ENCODE data around the gene ECI1. TPM values are rescaled to one million over a fixed set of nuclear protein-coding genes. Genes with fewer than 3 reads are reported as not detected.

Gene ECI1
- total RNA-seq, 1 donor from 2014 or later, result 40.4 TPM

- no peaks in the 10 kb centered on the region for H3K27me3 Mint-ChIP-seq (ENCODE audit: low read depth)
- intact Hi-C loops (cut with micrococcal nuclease), result no loop called here
- H3K36me3 Mint-ChIP-seq (ENCODE audit: low read depth), result peaks cover 21% of the 10 kb centered on the region
- H3K4me3 Mint-ChIP-seq (ENCODE audit: low read depth), result peak overlapping the region; percentile 89
- peaks cover 16% of the 10 kb centered on the region for H3K4me1 Mint-ChIP-seq (ENCODE audit: low read depth)
- H3K27ac Mint-ChIP-seq, result peak overlapping the region; percentile 63
- DNase-seq (ENCODE audit: low spot score), result no peak
- no peaks in the 10 kb centered on the region for H3K9me3 Mint-ChIP-seq
Measured at GRCh38 chr16:2216330-2216729, 35.1 kb downstream of the ECI1 start.

GRCh38 chr16:2214719-2214968 is 36.7 kb downstream of the ECI1 start, which contains the start of gene PGP:
PGP (minus strand) TSS chr16:2214840; CDS start chr16:2214777, 63 bp downstream.
- peak within 1 kb of the TSS; percentile 95 for H3K27ac Mint-ChIP-seq
- peak within 1 kb of the TSS; percentile 89 for H3K4me3 Mint-ChIP-seq (ENCODE audit: low read depth)
- DNase-seq (ENCODE audit: low spot score), result no peak
- H3K27me3 Mint-ChIP-seq (ENCODE audit: low read depth), result no peaks in the 10 kb centered on the region
- peaks cover 21% of the 10 kb centered on the region for H3K36me3 Mint-ChIP-seq (ENCODE audit: low read depth)
- intact Hi-C loops (cut with micrococcal nuclease), result loop anchor here (2.0 kb wide), 1 partner anchor 60 kb away; the partner anchor contains the start of gene TRAF7
- H3K9me3 Mint-ChIP-seq, result no peaks in the 10 kb centered on the region
- peaks cover 16% of the 10 kb centered on the region for H3K4me1 Mint-ChIP-seq (ENCODE audit: low read depth)

DNA sequence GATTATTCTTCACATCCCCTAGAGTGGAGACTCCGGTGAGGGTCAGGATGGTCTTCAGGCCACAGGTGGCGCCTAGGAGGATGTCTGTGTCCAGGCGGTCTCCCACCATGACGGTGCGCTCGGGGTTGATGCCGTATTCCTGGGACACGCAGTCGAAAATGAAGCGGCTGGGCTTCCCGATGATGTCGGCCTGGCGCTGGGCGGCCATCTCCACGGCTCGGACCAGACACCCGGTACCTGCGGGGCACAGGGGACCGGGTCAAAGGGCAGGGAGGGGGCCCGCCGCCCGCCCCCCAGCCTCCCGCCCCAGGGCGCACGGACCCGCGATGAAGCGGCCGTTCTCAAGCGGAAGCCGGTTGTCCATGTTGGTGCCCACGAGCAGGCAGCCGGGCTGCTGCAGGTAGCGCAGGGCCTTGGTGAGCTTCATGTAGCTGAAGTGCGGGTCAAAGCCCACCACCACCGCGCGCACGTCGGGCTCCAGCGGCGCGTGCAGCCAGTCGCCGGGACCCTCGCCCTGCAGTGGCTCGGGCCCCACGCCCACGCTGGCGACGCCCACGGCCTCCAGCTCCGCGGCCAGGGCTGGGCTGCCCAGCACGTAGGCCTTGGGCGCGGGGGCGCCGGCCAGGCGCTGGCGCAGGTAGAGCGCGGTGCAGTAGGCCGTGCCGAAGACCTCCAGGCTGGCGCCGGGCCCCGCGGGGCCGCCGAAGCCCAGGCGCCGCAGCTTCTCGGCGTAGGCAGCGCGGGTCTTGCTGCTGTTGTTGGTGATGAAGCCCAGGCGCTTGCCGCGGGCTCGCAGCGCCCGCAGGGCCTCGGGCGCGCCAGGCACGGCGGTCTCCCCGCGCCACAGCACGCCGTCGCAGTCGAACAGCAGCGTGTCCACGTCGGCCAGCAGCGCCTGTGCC is 37.3 kb downstream of the ECI1 start:
- Mint-ChIP-seq H3K4me1 (ENCODE audit: low read depth) (peaks cover 16% of the 10 kb centered on the region), H3K27ac (peak overlapping the region; percentile 51), H3K4me3 (ENCODE audit: low read depth) (peak overlapping the region; percentile 80), H3K9me3 (no peaks in the 10 kb centered on the region), H3K27me3 (ENCODE audit: low read depth) (no peaks in the 10 kb centered on the region), H3K36me3 (ENCODE audit: low read depth) (peaks cover 21% of the 10 kb centered on the region)
- intact Hi-C loops (cut with micrococcal nuclease), result loop anchor here (2.0 kb wide), 1 partner anchor 59 kb away; the partner anchor contains the start of gene TRAF7
- no peak for DNase-seq (ENCODE audit: low spot score)

DNA sequence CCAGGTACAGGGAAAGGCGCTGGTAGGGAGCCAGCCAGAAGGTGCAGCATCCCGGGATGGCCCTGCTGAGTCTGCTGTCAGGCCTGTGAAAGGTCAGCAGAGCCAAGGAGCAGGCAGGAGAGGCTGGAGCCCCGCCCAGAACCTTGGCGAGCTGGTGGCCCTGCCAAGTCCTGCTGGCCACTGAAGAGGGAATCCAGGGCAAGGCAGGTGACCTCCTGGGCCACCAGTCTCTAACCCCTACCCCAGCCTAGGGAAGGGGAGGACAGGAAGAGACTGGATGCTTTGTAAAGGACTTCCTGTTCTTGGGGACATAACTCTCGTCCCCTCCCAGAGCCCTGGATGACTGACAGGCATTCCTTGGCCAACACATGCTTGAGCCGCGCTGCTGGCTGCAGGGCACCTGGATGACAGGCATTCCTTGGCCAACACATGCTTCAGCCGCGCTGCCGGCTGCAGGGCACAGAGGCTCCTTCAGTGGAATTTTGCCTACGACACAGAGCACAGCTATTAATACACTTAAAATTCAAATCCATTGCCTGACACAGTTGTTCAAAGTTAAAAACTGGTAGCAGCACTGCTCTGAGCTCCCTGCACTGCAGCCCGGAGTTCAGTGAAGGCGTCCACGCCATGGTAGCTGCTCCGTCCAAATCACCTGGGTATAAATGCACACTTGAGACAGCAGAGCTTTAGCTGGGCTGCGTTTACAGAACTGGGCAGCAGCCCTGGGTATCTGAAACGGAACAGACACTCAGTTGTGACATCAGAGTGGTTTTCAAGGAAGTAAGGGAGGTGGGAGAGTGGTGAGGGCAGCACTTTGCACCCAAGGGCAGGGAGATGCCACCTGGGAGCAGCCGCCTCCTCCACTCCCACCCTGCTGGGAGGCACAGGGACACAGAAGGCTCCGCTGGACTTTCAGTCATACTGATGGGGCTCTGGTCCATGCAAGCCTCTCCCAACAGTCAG is 38.7 kb downstream of the ECI1 start:
- intact Hi-C loops (cut with micrococcal nuclease), result no loop called here
- H3K9me3 Mint-ChIP-seq, result no peaks in the 10 kb centered on the region
- H3K4me3 Mint-ChIP-seq (ENCODE audit: low read depth), result peak overlapping the region; percentile 80
- peaks cover 34% of the 10 kb centered on the region for H3K36me3 Mint-ChIP-seq (ENCODE audit: low read depth)
- DNase-seq (ENCODE audit: low spot score), result no peak
- H3K27ac Mint-ChIP-seq, result peak overlapping the region; percentile 2
- peaks cover 18% of the 10 kb centered on the region for H3K4me1 Mint-ChIP-seq (ENCODE audit: low read depth)
- H3K27me3 Mint-ChIP-seq (ENCODE audit: low read depth), result no peaks in the 10 kb centered on the region

GRCh38 chr16:2211923-2212347 is 39.5 kb downstream of the ECI1 start:
- Mint-ChIP-seq H3K27ac (peak overlapping the region; percentile 2), H3K36me3 (ENCODE audit: low read depth) (peaks cover 41% of the 10 kb centered on the region), H3K4me1 (ENCODE audit: low read depth) (peaks cover 22% of the 10 kb centered on the region), H3K4me3 (ENCODE audit: low read depth) (peak overlapping the region; percentile 42), H3K27me3 (ENCODE audit: low read depth) (no peaks in the 10 kb centered on the region), H3K9me3 (no peaks in the 10 kb centered on the region)
- intact Hi-C loops (cut with micrococcal nuclease), result no loop called here
- DNase-seq (ENCODE audit: low spot score), result no peak

DNA sequence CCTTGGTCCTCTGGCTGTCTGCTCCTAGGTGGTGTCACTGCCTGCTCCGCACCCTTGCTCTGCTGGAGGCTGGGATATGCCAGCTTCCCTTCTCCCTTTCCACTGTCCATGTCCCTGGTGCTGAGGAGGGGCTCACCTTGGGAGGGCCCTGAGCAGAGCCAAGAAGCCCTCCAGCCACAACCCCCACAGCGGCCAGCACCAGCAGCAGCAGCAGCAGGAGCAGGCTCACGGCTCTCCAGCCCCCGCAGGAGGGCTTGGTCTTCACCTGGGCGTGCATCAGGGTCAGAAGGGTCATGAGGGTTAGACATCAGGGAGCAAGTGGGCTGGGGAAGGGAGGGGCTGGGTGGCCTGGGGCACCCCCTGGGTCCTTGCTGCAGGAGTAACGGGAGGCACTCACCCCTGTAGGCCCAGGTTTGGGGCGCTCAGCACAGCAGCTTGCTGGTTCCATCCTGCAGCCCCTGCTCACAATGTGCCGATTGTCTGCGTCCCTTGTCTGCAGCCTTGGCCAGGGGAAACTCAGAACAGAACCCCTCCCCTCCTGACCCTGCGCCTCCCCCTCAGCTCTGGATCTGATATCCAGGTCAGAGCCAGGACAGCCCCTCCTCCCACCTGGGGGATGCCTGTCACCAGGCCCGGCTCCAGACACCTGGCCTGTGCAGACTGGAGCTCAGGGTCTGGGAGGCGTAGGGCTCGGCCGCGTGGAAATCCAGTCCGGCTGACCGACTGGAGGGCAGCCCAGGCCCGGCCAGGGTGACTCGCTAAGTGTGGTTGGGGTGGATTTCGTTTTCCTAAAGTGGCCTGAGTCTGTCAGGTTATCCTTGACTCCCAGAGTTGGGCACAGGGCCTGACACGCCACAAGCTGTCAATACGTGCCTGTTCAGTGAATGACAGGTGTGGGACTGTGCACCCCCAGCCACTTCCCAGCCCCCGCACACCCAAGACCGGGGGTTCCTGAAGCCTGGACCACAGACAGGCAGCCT is 40.7 kb downstream of the ECI1 start, which contains the start of gene BRICD5:
Gene BRICD5 (minus strand): TSS at position 478 of the 980 bp plus-strand sequence. CDS start 30 bp downstream, at position 448.
- intact Hi-C loops (cut with micrococcal nuclease), result no loop called here
- Mint-ChIP-seq H3K27me3 (ENCODE audit: low read depth) (no peaks in the 10 kb centered on the region), H3K36me3 (ENCODE audit: low read depth) (peaks cover 47% of the 10 kb centered on the region), H3K27ac (no peak within 1 kb of the TSS), H3K4me1 (ENCODE audit: low read depth) (peaks cover 23% of the 10 kb centered on the region), H3K4me3 (ENCODE audit: low read depth) (peak within 1 kb of the TSS; percentile 15), H3K9me3 (no peaks in the 10 kb centered on the region)
- DNase-seq (ENCODE audit: low spot score), result no peak

- Mint-ChIP-seq H3K36me3 (ENCODE audit: low read depth) (peaks cover 47% of the 10 kb centered on the region), H3K27me3 (ENCODE audit: low read depth) (no peaks in the 10 kb centered on the region), H3K27ac (no peak overlapping the region), H3K4me1 (ENCODE audit: low read depth) (peaks cover 23% of the 10 kb centered on the region), H3K4me3 (ENCODE audit: low read depth) (no peak overlapping the region), H3K9me3 (no peaks in the 10 kb centered on the region)
- intact Hi-C loops (cut with micrococcal nuclease), result no loop called here
- no peak for DNase-seq (ENCODE audit: low spot score)
Measured at GRCh38 chr16:2210009-2210332, 41.4 kb downstream of the ECI1 start.

GRCh38 chr16:2209258-2210008 is 42.0 kb downstream of the ECI1 start:
- Mint-ChIP-seq H3K4me1 (ENCODE audit: low read depth) (peaks cover 27% of the 10 kb centered on the region), H3K27me3 (ENCODE audit: low read depth) (no peaks in the 10 kb centered on the region), H3K4me3 (ENCODE audit: low read depth) (no peak overlapping the region), H3K9me3 (no peaks in the 10 kb centered on the region), H3K27ac (no peak overlapping the region), H3K36me3 (ENCODE audit: low read depth) (peaks cover 47% of the 10 kb centered on the region)
- intact Hi-C loops (cut with micrococcal nuclease), result no loop called here
- no peak for DNase-seq (ENCODE audit: low spot score)

DNA sequence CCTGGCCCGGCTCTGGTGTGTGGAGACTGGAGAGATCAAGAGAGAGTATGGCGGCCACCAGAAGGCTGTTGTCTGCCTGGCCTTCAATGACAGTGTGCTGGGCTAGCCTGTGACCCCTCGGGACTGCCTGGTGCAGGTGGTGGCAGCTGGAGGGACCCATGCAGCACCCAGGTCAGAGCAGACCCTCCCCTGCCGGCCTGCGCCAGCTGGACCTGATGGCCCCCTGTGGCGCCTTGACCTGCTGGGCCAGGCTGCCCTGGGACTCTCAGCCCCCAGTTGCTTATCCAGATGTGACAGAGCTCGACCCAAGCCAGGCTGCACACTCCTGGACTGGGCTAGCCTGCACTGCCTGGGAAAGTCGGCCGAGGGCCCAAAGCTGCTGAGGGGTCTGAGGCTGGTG is 42.6 kb downstream of the ECI1 start:
- peaks cover 29% of the 10 kb centered on the region for H3K4me1 Mint-ChIP-seq (ENCODE audit: low read depth)
- H3K9me3 Mint-ChIP-seq, result no peaks in the 10 kb centered on the region
- intact Hi-C loops (cut with micrococcal nuclease), result no loop called here
- DNase-seq (ENCODE audit: low spot score), result no peak
- no peaks in the 10 kb centered on the region for H3K27me3 Mint-ChIP-seq (ENCODE audit: low read depth)
- H3K36me3 Mint-ChIP-seq (ENCODE audit: low read depth), result peaks cover 47% of the 10 kb centered on the region
- no peak overlapping the region for H3K27ac Mint-ChIP-seq
- no peak overlapping the region for H3K4me3 Mint-ChIP-seq (ENCODE audit: low read depth)

- Mint-ChIP-seq H3K9me3 (no peaks in the 10 kb centered on the region), H3K36me3 (ENCODE audit: low read depth) (peaks cover 43% of the 10 kb centered on the region), H3K4me3 (ENCODE audit: low read depth) (no peak overlapping the region), H3K4me1 (ENCODE audit: low read depth) (peaks cover 28% of the 10 kb centered on the region), H3K27me3 (ENCODE audit: low read depth) (no peaks in the 10 kb centered on the region), H3K27ac (no peak overlapping the region)
- intact Hi-C loops (cut with micrococcal nuclease), result no loop called here
- no peak for DNase-seq (ENCODE audit: low spot score)
Measured at GRCh38 chr16:2208308-2208707, 43.1 kb downstream of the ECI1 start.

- intact Hi-C loops (cut with micrococcal nuclease), result no loop called here
- Mint-ChIP-seq H3K36me3 (ENCODE audit: low read depth) (peaks cover 38% of the 10 kb centered on the region), H3K4me1 (ENCODE audit: low read depth) (peaks cover 25% of the 10 kb centered on the region), H3K27me3 (ENCODE audit: low read depth) (no peaks in the 10 kb centered on the region), H3K9me3 (no peaks in the 10 kb centered on the region), H3K27ac (peak overlapping the region; percentile 25), H3K4me3 (ENCODE audit: low read depth) (peak overlapping the region; percentile 64)
- no peak for DNase-seq (ENCODE audit: low spot score)
Measured at GRCh38 chr16:2207872-2208271, 43.5 kb downstream of the ECI1 start.
